Activated CD8-positive, alpha-beta T cell treated with anti-CD3 and anti-CD28 coated beads, Interleukin-2, amount 10 ng/mL, durations not matched to agents 7 days and 5 days (primary cell): ENCODE measurements around the gene BBS9. TPM values are rescaled to one million over a fixed set of nuclear protein-coding genes. Genes with fewer than 3 reads are reported as not detected.

Experiments used
- ATAC-seq: fragments of 150-1000 bp; cut with Tn5 transposase; one replicate; pipeline ENCODE4 v1.10.0; 2021; ENCODE audit warnings: moderate library complexity
- CTCF ChIA-PET: fragments of 350-600 bp; sonication (Branson Sonifier 250); formaldehyde crosslinking; loops from one replicate; lab custom pipeline; 2021; ENCODE audit warnings: antibody characterized with exemption; lab: Charles Lee
- POLR2A ChIA-PET: fragments of 350-600 bp; sonication (Branson Sonifier 250); formaldehyde crosslinking; loops from one replicate; lab custom pipeline; 2021; ENCODE audit warnings: antibody characterized with exemption; lab: Charles Lee
- DNase-seq: peaks from one replicate; pipeline ENCODE4 v3.0.0-alpha.2; 2020
- H3K27ac Mint-ChIP-seq: one replicate; pipeline ENCODE4 v1.8.0; 2021; ENCODE audit warnings: mild to moderate bottlenecking, mixed read lengths
- H3K27me3 Mint-ChIP-seq: one replicate; pipeline ENCODE4 v1.8.0; 2021; ENCODE audit warnings: low read depth, mixed read lengths
- H3K36me3 Mint-ChIP-seq: one replicate; pipeline ENCODE4 v1.8.0; 2021; ENCODE audit warnings: low read depth, mixed read lengths
- H3K4me1 Mint-ChIP-seq: one replicate; pipeline ENCODE4 v1.8.0; 2021; ENCODE audit warnings: low read depth, mixed read lengths
- H3K4me3 Mint-ChIP-seq: one replicate; pipeline ENCODE4 v1.8.0; 2021; ENCODE audit warnings: mild to moderate bottlenecking, mixed read lengths
- H3K9me3 Mint-ChIP-seq: one replicate; pipeline ENCODE4 v1.8.0; 2022; ENCODE audit warnings: mixed read lengths; ENCODE audit not compliant: insufficient read depth
- total RNA-seq, 2 experiments: library from RNA; stranded (reverse); gene quantifications; one replicate each; pipeline ENCODE4 v1.2.3, GENCODE V29; 2021

Gene BBS9
- total RNA-seq, 2 experiments from 2014 or later = 7.9 to 11.8 TPM

DNA sequence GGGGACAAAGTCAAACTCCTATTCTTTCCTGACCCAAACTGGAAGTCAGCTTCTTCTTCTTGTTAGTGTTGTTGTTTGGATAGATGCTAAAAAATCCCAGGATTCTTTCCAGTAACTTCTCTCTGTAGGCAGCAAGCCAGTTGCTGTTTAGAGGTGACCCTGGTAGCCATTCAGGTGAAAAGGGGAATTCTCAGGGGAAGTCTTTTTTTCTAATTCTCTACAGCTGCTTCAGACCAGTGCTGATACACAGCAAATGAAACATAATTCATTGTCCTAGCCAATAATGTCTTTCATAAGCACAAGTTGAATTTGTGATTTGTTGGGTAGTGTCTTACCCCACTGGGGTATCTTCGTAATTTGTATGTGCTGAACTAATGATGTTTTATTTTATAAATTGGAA lies 357.3 kb downstream of the BBS9 start:
- H3K4me1 Mint-ChIP-seq = no peaks in the 10 kb centered on the region
- ChIA-PET CTCF (no interaction called here), POLR2A (no interaction called here)
- H3K27me3 Mint-ChIP-seq = no peaks in the 10 kb centered on the region
- no peak for DNase-seq
- no peak overlapping the region for H3K27ac Mint-ChIP-seq
- H3K9me3 Mint-ChIP-seq = peaks cover 6% of the 10 kb centered on the region
- H3K4me3 Mint-ChIP-seq = no peak overlapping the region
- no peak for ATAC-seq
- H3K36me3 Mint-ChIP-seq = no peaks in the 10 kb centered on the region

- ChIA-PET CTCF (interaction anchor here (1.0 kb wide), 1 partner anchor 9 kb away, joined by 3 read pairs; no protein-coding TSS in a partner anchor), POLR2A (no interaction called here)
- H3K4me3 Mint-ChIP-seq = no peak overlapping the region
- ATAC-seq (no peak), DNase-seq (no peak)
- H3K9me3 Mint-ChIP-seq = no peaks in the 10 kb centered on the region
- no peaks in the 10 kb centered on the region for H3K27me3 Mint-ChIP-seq
- no peak overlapping the region for H3K27ac Mint-ChIP-seq
- no peaks in the 10 kb centered on the region for H3K4me1 Mint-ChIP-seq
- H3K36me3 Mint-ChIP-seq = no peaks in the 10 kb centered on the region
Measured at GRCh38 chr7:33487998-33488682, 358.8 kb downstream of the BBS9 start.

DNA sequence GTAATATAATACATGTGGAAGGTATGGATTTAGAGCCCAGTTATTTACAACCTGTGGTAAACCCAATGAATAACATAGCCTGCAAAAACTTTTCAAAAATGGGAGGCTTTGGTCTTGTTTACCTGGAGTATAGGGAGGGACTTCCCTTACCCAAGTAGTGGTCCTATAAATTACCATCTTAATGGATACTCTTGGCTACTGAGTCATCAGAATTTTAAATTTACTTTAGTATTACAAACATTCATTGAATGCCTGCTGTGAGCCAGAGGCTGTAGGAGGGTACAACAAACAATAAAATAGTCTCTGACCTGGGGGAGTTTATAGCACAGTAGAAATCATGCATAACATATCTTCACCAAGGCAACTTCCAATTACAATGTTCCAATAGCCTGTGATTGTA lies 365.1 kb downstream of the BBS9 start:
- ATAC-seq (no peak), DNase-seq (no peak)
- H3K4me3 Mint-ChIP-seq = no peak overlapping the region
- no peaks in the 10 kb centered on the region for H3K36me3 Mint-ChIP-seq
- ChIA-PET POLR2A (no interaction called here), CTCF (no interaction called here)
- no peaks in the 10 kb centered on the region for H3K9me3 Mint-ChIP-seq
- no peak overlapping the region for H3K27ac Mint-ChIP-seq
- no peaks in the 10 kb centered on the region for H3K4me1 Mint-ChIP-seq
- H3K27me3 Mint-ChIP-seq = no peaks in the 10 kb centered on the region

DNA sequence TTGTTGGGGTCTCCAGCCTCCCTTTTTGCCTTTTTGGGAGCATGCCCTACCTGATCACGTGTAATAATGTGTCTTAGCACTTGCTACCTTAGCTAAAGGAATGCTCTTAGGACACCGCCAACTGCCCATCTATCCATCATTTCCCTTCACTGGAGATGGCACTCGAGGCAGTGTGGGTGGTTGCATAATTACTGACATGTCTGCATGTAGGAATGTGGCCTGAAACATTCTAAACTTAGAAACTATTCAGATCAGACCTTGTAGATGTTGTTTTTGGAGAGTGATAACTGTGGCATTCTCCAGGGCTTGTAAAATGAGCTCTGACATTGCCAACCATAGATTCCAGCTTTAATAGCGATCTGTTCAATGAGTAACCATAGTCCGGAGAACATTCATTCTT lies 365.8 kb downstream of the BBS9 start:
- ChIA-PET POLR2A (no interaction called here), CTCF (no interaction called here)
- ATAC-seq = no peak
- no peak for DNase-seq
- Mint-ChIP-seq H3K4me1 (no peaks in the 10 kb centered on the region), H3K4me3 (no peak overlapping the region), H3K9me3 (no peaks in the 10 kb centered on the region), H3K27me3 (no peaks in the 10 kb centered on the region), H3K36me3 (no peaks in the 10 kb centered on the region), H3K27ac (no peak overlapping the region)

DNA sequence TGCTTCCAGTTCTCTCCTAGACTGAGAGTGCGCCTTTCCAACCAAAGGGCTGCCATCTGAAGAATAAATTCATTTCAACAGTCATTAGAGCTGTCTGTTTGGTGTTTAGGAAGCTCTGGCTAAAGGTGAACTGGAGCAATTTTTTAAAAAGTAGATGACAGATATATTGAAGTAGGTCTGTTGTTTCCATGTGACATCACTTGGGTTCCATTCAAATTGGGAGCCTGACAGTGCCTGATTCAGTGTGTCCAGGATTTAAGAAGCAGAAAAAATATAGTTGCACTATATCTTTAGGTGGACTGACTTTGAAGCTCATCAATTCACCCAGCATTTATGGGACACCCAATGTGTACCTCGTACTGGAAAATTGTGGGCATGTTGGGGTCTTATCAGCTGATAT lies 367.7 kb downstream of the BBS9 start:
- Mint-ChIP-seq H3K4me1 (no peaks in the 10 kb centered on the region), H3K27ac (no peak overlapping the region), H3K4me3 (no peak overlapping the region), H3K36me3 (no peaks in the 10 kb centered on the region), H3K27me3 (no peaks in the 10 kb centered on the region), H3K9me3 (no peaks in the 10 kb centered on the region)
- DNase-seq (no peak), ATAC-seq (no peak)
- ChIA-PET POLR2A (no interaction called here), CTCF (no interaction called here)

- H3K27ac Mint-ChIP-seq = no peak overlapping the region
- no peak for DNase-seq
- no peak for ATAC-seq
- H3K4me3 Mint-ChIP-seq = no peak overlapping the region
- ChIA-PET POLR2A (no interaction called here), CTCF (no interaction called here)
- no peaks in the 10 kb centered on the region for H3K27me3 Mint-ChIP-seq
- no peaks in the 10 kb centered on the region for H3K36me3 Mint-ChIP-seq
- H3K4me1 Mint-ChIP-seq = no peaks in the 10 kb centered on the region
- no peaks in the 10 kb centered on the region for H3K9me3 Mint-ChIP-seq
Measured at GRCh38 chr7:33500703-33501701, 371.6 kb downstream of the BBS9 start.

DNA sequence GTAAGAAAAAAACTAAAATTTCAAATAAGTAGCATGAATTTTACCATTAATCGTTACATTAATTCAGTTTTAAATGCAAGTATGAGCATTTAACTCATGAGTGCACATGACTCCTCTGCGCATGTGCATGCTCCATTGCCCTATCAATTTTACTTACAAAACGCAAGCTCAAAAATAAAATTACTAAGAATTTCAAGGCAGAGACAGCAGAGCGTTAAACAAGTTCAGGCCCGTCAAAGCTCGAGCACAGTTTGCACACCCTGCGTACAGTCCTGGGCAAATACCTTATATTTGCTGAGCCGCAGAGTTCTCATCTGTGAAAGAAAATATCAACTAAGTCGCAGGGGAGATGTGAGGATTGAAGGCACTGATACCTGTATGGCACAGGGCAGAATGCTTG lies 373.6 kb downstream of the BBS9 start:
- no peak overlapping the region for H3K27ac Mint-ChIP-seq

DNA sequence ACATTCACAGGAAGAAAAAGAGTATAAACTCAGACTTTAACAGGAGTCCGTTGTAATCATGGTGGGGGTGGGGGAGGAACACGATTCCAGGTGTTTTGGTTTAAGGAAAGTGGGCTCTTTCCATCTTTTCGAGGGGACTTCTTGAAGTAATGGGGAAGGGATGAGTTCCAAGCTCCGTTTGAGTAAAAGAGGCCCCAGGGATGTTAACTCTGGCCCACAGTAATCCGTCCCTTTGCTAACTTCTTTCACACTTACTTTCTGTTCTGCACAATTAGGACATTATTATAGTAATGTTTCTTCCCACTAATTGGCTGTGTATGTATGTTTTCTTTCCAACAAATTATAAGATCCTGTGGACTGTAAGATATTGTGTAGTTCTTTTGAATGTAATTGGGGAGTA lies 374.4 kb downstream of the BBS9 start:
- ChIA-PET CTCF (no interaction called here), POLR2A (no interaction called here)
- H3K4me1 Mint-ChIP-seq = no peaks in the 10 kb centered on the region
- H3K9me3 Mint-ChIP-seq = no peaks in the 10 kb centered on the region
- H3K27ac Mint-ChIP-seq = no peak overlapping the region
- no peak overlapping the region for H3K4me3 Mint-ChIP-seq
- H3K36me3 Mint-ChIP-seq = no peaks in the 10 kb centered on the region
- H3K27me3 Mint-ChIP-seq = no peaks in the 10 kb centered on the region
- ATAC-seq = no peak
- no peak for DNase-seq

More for the DNA sequence above, 373.6 kb downstream of the BBS9 start:
- ChIA-PET POLR2A (no interaction called here), CTCF (no interaction called here)
- Mint-ChIP-seq H3K9me3 (no peaks in the 10 kb centered on the region), H3K4me3 (no peak overlapping the region), H3K4me1 (no peaks in the 10 kb centered on the region), H3K36me3 (no peaks in the 10 kb centered on the region), H3K27me3 (no peaks in the 10 kb centered on the region)
- DNase-seq (no peak), ATAC-seq (no peak)

GRCh38 chr7:33504266-33504665 lies 374.9 kb downstream of the BBS9 start:
- Mint-ChIP-seq H3K4me1 (no peaks in the 10 kb centered on the region), H3K27ac (no peak overlapping the region), H3K9me3 (no peaks in the 10 kb centered on the region), H3K36me3 (no peaks in the 10 kb centered on the region), H3K27me3 (no peaks in the 10 kb centered on the region), H3K4me3 (no peak overlapping the region)
- POLR2A ChIA-PET = no interaction called here
- DNase-seq (no peak), ATAC-seq (no peak)
- CTCF ChIA-PET = no interaction called here

GRCh38 chr7:33509206-33509605 lies 379.8 kb downstream of the BBS9 start:
- Mint-ChIP-seq H3K9me3 (no peaks in the 10 kb centered on the region), H3K36me3 (no peaks in the 10 kb centered on the region), H3K27me3 (no peaks in the 10 kb centered on the region), H3K4me1 (no peaks in the 10 kb centered on the region), H3K4me3 (no peak overlapping the region), H3K27ac (no peak overlapping the region)
- ChIA-PET CTCF (no interaction called here), POLR2A (interaction anchor here (0.6 kb wide), 1 partner anchor 447 kb away, joined by 3 read pairs; no protein-coding TSS in a partner anchor)
- ATAC-seq = no peak
- DNase-seq = no peak

DNA sequence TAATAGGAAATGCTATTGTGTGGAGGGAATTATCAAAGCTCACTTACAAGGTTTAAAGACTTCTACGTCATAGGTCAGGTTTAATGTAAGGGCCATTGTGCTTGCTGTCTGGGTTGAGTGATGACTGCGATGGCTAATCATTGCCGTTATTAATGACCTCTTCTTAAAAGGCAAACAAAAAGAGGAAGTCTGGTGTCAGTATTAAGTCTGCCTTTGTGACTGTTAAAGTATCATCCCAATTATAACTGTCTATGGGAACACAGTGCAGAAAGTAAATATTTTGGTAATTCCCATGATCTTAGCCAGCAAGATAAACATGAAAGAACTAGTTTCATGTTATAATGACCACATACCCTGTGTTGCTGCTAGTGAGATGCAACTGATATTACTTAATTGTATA lies 382.4 kb downstream of the BBS9 start:
- no peak overlapping the region for H3K27ac Mint-ChIP-seq
- H3K27me3 Mint-ChIP-seq = no peaks in the 10 kb centered on the region
- no peaks in the 10 kb centered on the region for H3K4me1 Mint-ChIP-seq
- POLR2A ChIA-PET = no interaction called here
- CTCF ChIA-PET = no interaction called here
- ATAC-seq (no peak), DNase-seq (no peak)
- no peak overlapping the region for H3K4me3 Mint-ChIP-seq
- H3K9me3 Mint-ChIP-seq = no peaks in the 10 kb centered on the region
- no peaks in the 10 kb centered on the region for H3K36me3 Mint-ChIP-seq

GRCh38 chr7:33516568-33516967 lies 387.2 kb downstream of the BBS9 start:
- no peaks in the 10 kb centered on the region for H3K4me1 Mint-ChIP-seq
- no peak for ATAC-seq
- no peaks in the 10 kb centered on the region for H3K9me3 Mint-ChIP-seq
- H3K27me3 Mint-ChIP-seq = no peaks in the 10 kb centered on the region
- POLR2A ChIA-PET = no interaction called here
- no peak overlapping the region for H3K4me3 Mint-ChIP-seq
- no peak for DNase-seq
- H3K36me3 Mint-ChIP-seq = no peaks in the 10 kb centered on the region
- no peak overlapping the region for H3K27ac Mint-ChIP-seq
- CTCF ChIA-PET = no interaction called here
